ENCODE data around the gene NSMCE4A.
"Not testable (repeated sequence)": the region's sequence is repeated elsewhere in the genome, so short reads cannot be mapped to it uniquely, and the experiment has no call there.

Gene NSMCE4A

DNA sequence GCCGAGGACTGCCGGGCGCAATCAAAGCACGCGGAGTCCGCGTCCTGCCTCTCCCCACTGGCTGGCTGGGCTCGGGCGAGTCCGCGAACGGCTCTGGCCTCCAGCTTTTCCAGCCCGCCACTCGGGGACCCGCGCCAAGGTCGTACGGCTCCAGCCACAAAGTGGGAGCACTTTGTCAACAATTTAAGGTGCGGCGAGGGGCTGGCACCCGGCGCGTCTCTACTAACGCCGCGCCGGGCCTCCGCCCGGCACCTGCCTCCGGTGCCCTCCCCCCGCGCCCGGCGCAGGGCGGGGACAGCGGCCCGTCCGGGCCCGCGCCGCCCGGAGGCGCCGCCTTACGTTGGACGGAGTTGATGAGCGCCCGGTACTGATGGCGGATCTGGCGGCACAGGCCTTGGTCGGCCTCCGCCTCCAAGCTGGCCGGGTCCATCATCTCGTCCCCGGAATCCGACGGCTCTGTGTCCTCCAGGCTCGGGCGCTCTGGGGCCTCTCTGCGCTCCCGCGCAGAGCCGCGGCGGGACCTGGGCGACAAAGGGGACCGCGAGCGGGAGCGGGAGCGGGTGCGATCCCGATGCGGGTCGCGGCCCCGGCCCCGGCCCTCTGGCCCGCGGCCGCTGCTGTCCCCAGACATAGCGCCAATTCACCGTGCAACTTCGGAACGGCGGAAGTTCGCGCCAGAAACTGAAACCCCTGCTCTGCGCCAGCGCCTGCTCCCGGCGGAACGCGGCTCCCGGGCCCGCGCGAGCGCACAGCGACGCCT, at the start of gene NSMCE4A:
Gene NSMCE4A (minus strand): TSS at position 683 of the 760 bp plus-strand sequence. CDS start 52 bp downstream, at position 631.
- peak; percentile 3 for DNase-seq

GRCh38 chr10:122023257-122023656, 48.2 kb upstream of the NSMCE4A start:
- not testable (repeated sequence) for DNase-seq

GRCh38 chr10:122022276-122022675, 47.3 kb upstream of the NSMCE4A start:
- DNase-seq = no peak

DNA sequence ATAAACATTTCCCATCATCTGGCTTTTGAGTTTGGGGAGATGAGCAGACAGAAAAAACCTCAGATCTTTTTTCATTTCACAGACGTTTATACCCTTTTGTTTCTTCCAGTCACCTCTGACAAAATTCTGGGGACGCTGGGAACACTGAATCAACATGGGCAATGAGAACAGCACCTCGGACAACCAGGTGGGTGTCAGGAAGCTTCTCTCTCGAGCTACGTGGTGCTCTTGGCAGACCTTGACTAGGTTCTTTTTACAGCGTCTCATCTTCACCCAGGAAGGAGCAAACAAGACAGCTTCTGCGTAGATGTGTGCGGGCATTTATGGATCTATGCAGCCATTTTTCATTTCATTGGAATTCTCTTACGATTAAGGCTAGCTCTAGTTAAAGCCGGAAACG, 46.8 kb upstream of the NSMCE4A start:
- no peak for DNase-seq

GRCh38 chr10:122021379-122021778, 46.4 kb upstream of the NSMCE4A start:
- DNase-seq = no peak

DNA sequence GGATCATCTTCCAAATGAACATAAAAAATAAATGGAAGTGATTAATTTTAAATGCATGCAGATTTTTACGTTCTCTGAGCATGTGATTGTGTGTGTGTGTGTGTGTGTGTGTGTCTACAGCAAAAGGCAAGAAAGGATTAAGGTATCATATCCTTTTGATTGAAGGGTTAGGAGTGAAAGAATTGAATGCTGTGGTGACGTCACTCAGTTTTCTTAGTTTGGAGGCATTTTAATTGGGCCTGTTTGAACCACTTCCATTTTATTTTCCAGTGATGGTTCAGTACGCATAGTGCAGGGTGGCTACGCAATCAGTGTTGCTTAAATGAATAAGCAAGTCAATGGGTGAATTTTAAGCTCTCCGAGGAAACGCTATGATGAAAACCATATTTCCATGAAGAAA, 45.2 kb upstream of the NSMCE4A start:
- no peak for DNase-seq

GRCh38 chr10:122019414-122019975, 44.5 kb upstream of the NSMCE4A start:
- DNase-seq = no peak

GRCh38 chr10:122018951-122019413, 44.0 kb upstream of the NSMCE4A start:
- no peak for DNase-seq

DNA sequence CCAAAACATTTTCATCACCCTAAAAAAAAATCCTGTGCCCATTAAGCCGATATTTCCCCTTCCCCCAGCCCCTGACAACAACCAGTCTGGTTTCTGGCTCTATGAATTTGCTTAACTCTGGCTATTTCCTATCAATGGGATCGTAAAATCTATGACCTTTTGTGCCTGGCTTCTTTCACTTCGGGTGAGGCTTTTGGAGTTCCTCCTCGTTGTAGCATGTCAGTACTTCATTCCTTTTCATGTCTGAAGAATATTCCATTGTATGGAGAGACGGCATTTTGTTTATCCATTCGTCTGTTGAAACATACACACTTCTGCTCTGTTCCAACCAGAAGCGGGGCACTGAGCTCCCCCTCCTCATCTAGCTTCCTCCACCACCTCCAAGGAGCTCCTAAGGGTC, 43.5 kb upstream of the NSMCE4A start:
- no peak for DNase-seq

- not testable (repeated sequence) for DNase-seq
These were observed 42.9 kb upstream of the NSMCE4A start for GRCh38 chr10:122017926-122018325.

DNA sequence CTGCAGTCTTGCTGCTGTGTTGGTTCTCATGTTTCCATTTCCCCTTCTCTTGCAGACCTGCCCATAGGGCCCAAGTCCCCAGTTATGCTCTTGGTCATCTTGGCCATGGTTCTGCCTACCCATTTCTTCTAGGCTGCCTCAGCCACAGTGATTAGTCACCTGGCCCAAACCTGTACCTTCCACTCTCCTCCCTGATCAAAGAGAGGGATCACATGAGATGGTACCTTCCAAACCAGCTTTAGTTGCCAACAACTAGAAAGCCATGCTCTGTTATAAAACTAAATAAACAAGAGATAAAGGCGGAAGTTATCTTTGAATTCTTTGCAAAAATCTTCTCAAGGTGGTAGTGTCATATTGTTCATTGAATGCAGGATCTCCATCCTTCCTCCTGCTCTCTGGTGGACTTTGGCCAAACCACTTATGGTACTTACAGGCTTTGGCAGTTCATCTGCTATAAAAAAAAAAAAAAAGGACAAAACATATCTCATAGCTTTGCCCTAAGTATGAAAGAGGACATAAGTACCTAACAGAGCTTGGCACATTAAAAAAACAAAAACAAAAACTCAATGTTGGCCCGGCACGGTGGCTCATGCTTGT, 39.7 kb upstream of the NSMCE4A start:
- no peak for DNase-seq

GRCh38 chr10:122013311-122013780, 38.3 kb upstream of the NSMCE4A start:
- DNase-seq = no peak

DNA sequence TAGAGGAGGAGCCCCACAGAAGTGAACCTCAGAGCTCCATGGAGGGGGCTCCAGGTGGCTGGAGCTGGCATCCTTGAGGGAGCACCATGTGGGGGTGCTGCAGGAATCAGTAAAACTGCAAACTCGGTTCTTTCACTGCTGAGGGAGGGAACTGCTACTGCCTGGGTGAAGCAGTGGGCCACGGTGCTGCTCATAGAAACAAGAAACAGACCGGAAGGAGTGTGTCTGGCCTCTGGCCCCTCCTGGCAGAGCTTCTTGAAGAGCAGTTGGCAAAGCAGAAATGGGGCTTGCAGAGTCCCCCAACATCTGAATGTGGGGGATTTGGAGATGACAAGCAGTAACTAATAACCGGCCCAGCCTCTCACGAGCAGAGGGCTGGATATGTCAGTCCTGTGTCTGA, 37.7 kb upstream of the NSMCE4A start:
- DNase-seq = no peak

- DNase-seq = no peak
These were observed 35.5 kb upstream of the NSMCE4A start for GRCh38 chr10:122010405-122011050.

DNA sequence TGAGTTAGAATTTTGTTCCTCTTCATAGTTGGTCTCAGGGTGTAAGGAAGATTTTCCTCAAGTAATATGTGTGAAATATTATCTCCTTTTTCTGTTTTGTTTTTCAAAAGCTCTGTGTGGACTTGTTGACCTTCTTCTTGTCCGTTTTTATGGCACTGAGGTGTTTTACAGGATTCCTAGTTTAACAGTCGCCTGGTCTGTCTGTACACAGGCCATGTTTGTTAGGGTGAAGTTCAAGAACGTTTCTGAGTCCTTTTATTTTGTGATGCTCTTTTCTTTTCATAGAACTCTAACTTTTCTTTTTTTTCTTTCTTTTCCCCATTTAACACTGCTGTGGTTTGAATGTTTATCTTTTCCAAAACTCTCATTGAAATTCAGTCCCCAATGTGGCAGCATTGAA, 32.4 kb upstream of the NSMCE4A start:
- DNase-seq = no peak

DNA sequence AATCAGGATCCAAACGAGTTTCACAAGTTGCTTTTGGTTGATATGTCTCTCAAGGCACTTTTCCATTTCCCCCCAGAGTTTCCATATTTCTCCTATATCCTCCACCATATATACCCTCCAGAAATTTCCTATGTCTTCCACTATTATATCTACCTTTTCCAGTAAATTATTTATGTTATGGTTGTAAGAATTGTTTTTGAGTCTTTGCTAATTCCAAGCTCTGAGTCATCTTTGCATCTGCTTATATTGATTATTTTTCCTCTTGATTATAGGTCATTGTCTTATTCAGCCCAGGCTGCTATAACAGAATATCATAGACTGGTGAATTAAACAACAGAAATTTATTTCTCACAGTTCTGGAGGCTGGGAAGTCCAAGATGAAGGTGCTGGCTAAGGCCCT, 26.7 kb upstream of the NSMCE4A start:
- DNase-seq = no peak

- no peak for DNase-seq
These were observed 24.3 kb upstream of the NSMCE4A start for GRCh38 chr10:121999301-121999700.

DNA sequence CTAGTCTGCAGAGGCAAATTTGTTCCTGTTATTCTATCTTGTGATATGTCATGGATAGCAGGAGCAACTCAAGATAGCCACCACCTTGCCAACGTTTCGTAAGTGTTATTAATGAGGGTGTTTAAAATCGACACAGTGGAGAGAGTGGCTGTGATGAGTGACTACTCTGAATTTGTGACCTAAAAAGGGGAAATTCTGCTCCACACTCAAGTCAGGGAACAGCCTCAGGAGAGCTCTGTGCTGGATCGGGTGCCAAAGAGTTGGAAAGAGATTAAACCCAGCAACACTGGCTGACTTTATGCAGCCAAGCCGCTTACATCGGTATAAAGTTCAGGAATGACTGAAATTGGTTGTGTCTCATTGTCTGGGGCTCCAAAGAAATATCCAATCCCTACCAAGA, 23.4 kb upstream of the NSMCE4A start:
- no peak for DNase-seq

DNA sequence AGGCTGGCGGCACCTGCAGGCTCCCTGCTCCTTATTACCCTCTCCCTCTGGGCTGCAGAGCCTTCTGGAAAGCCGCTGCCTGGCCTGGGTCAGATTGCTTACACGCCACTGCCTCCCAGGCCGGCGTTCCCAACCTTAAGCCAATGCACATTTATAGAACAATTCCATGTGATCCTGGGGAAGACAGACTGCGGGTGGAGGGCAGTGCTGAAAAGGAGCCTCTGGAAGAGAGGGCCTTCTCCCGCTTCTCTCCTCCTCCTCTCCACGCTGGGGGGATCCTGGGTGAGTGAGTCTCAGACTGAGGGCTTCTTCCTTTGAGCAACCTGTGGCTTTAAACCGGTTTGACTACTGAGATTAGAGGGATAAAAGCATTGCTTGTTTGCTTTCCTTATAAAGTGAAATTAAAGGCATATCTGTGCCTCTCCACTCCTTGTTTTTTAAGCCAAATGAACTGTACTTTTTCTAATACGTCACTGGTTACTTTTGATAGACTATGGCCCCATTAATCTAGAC, 19.5 kb upstream of the NSMCE4A start:
- no peak for DNase-seq

- DNase-seq = not testable (repeated sequence)
These were observed 16.7 kb upstream of the NSMCE4A start for GRCh38 chr10:121991727-121992126.

GRCh38 chr10:121990015-121990677, 15.1 kb upstream of the NSMCE4A start:
- DNase-seq = no peak

Measured in NCI-H1694 (cell line).